GM23248 (cell line): ENCODE data around the gene GDPGP1.

Experiments used
- EZH2 ChIP-seq: fragments of 200-600 bp; sonication (generic); IDR thresholded peaks from 2 replicates; pipeline ENCODE4 v1.6.1; 2018; ENCODE audit warnings: antibody characterized with exemption, mild to moderate bottlenecking; ENCODE audit not compliant: insufficient read depth, poor library complexity, severe bottlenecking
- EZH2phosphoT487 ChIP-seq: fragments of 200-600 bp; sonication (generic); IDR thresholded peaks from 2 replicates; pipeline ENCODE4 v1.6.1; 2018; ENCODE audit warnings: antibody characterized with exemption, moderate library complexity, mild to moderate bottlenecking, low read depth; ENCODE audit not compliant: insufficient read depth

DNA sequence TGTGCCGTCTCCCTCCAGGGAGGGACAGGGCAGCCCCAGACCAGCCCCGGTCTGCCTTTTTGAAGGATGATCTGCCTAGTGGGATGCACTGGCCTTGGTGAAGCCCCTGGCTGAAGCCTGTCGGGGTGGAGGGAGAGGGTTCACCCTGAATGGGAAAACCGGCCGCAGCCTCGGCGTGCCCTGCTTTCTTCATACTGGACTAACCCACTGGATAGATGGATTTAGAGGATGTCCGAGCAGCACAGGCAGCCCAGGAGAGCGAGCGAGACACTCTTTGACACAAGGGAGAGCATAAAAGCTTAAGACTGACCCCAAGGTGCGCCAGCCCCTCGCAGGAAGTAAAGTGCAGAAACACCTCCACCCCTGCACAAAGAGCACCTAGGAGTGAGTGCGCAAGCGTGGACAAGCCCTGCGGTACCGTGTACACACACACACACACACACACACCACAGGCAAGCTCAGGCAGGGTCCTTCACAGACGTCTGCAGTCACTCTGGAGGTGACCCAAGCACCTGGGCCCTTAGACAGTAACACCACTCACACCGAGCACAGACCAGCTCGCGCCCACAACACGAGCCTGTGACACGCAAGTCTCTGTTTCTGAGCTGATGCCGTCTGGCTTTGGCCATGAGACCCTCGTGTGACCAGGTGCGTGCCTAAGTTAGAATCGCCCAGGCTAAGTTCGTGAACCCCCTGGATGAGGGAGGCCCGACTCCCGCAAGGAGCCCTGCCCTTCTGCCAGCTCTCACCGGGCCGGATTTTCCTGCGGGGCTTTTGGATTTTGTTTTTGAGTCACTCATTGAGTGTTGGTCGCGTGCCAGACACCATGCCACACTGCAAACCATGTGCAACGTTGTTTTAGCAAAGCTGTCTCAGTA lies 21.5 kb upstream of the GDPGP1 start:
- no peak for TF ChIP-seq EZH2phosphoT487
- no peak for TF ChIP-seq EZH2
